ENCODE results near the gene IDI1. TPM values are rescaled to one million over a fixed set of nuclear protein-coding genes. Genes with fewer than 3 reads are reported as not detected.

IDI1 gene
- total and polyA plus RNA-seq, 2 donors (not counting 1 experiment from before 2014, with no cell fraction given) = 59.8 to 167 TPM

DNA sequence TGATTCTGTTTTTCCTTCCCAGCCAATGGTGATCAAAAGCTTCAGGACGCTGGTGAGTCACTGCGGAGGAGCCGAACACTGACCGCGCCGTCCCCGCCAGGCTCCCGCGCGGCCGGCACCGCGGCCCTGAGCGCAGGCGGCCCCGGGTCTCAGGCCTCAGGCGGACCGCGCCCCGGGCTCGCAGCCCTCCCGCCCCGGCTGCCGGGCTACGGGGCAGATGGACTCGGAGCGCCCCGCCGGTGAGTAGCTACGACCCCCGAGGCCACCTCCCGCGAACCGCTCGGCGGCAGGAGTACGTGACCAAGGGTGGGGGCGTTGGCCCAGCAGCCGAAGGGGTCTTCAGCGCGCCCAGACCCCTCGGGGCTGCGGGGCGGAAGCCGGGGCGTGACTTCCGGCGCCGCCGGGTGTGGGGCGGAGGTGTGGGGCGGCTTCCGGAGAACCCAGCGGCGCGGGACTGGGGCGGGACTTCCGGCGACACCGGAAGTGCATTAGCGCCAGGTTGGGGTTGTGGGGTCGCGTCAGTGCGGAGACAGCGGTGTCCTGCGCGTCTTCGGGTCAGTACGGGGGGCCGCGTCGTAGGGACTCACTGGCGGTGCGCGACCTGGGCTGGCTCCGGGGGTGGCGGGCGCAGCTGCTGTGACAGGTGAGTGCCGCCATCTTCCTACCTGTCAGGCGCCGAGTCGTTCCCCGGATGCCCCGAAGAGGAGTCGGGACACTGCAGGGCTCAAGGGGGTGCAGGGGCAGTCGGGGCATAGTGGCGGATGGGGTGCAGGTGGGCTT, 7.6 kb upstream of the IDI1 start, which contains the start of gene WDR37:
Gene WDR37 (plus strand): TSS at position 60 of the 780 bp plus-strand sequence. CDS start 15,771 bp downstream, outside the sequence.
- Histone ChIP-seq H3K9me3 (ENCODE audit: control extremely low read depth in 1 of 3, control insufficient read depth in 2 of 3, insufficient read depth in 1 of 3, low read length in 2 of 3) (no peaks in the 10 kb centered on the region), H4K20me1 (ENCODE audit: control insufficient read depth, insufficient read depth, low read length, poor library complexity, severe bottlenecking) (peaks cover 38% of the 10 kb centered on the region), H3K27ac (ENCODE audit: low read length in 2 of 2) (peak within 1 kb of the TSS; percentile 90 to 93), H3K27me3 (replicated peaks in 1 of 4; ENCODE audit: control extremely low read depth in 1 of 4, control insufficient read depth in 3 of 4, insufficient read depth in 4 of 4, low read length in 3 of 4) (no peaks in the 10 kb centered on the region), H2AFZ (ENCODE audit: insufficient read depth, low read depth, low read length, poor library complexity, severe bottlenecking) (peak within 1 kb of the TSS; percentile 83), H3K36me3 (replicated peaks in 1 of 2; ENCODE audit: control extremely low read depth in 1 of 2, control insufficient read depth in 1 of 2, extremely low read depth in 1 of 2, insufficient read depth in 2 of 2, low read length in 1 of 2) (peaks cover 13 to 31% of the 10 kb centered on the region in 2 experiments), H3K79me2 (ENCODE audit: control insufficient read depth, insufficient read depth, low read length) (peaks cover 98% of the 10 kb centered on the region), H3K4me3 (ENCODE audit: control extremely low read depth in 1 of 5, extremely low read depth in 1 of 5, insufficient read depth in 1 of 5, low read depth in 2 of 5, low read length in 4 of 5) (peak within 1 kb of the TSS; percentile 84 to 99 (median 89)), H3K9ac (ENCODE audit: low read length) (peak within 1 kb of the TSS; percentile 92), H3K4me2 (replicated peaks; ENCODE audit: low read depth, low read length, poor library complexity, severe bottlenecking) (peak within 1 kb of the TSS; percentile 72), H3K4me1 (ENCODE audit: control insufficient read depth in 2 of 2, insufficient read depth in 2 of 2, low read length in 2 of 2) (peaks cover 24 to 36% of the 10 kb centered on the region in 2 donors)
- Mint-ChIP-seq H3K4me3 (peak within 1 kb of the TSS; percentile 97), H3K4me1 (peaks cover 67% of the 10 kb centered on the region), H3K27ac (peak within 1 kb of the TSS; percentile 96), H3K9me3 (ENCODE audit: insufficient read depth) (no peaks in the 10 kb centered on the region), H3K27me3 (no peaks in the 10 kb centered on the region)
- ChIA-PET CTCF (no interaction called here), POLR2A (interaction anchor here (0.6 kb wide), 1 partner anchor 13 kb away, joined by 3 read pairs; no protein-coding TSS in a partner anchor)
- under 1% methylated on average over 81 of the region's 87 CpGs for WGBS (ENCODE audit: insufficient coverage)
- peak; percentile 92 for DNase-seq
- intact Hi-C loops (cut with micrococcal nuclease) = loop anchor here (1.0 to 2.0 kb wide), 3 partner anchors 8 to 68 kb away; partner anchors contain the start of gene GTPBP4
- peak; percentile 91 for ATAC-seq (ENCODE audit: low read depth)
- TF ChIP-seq, protein P1, sequence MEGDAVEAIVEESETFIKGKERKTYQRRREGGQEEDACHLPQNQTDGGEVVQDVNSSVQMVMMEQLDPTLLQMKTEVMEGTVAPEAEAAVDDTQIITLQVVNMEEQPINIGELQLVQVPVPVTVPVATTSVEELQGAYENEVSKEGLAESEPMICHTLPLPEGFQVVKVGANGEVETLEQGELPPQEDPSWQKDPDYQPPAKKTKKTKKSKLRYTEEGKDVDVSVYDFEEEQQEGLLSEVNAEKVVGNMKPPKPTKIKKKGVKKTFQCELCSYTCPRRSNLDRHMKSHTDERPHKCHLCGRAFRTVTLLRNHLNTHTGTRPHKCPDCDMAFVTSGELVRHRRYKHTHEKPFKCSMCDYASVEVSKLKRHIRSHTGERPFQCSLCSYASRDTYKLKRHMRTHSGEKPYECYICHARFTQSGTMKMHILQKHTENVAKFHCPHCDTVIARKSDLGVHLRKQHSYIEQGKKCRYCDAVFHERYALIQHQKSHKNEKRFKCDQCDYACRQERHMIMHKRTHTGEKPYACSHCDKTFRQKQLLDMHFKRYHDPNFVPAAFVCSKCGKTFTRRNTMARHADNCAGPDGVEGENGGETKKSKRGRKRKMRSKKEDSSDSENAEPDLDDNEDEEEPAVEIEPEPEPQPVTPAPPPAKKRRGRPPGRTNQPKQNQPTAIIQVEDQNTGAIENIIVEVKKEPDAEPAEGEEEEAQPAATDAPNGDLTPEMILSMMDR (IDR thresholded peaks at IDR 0.05) = no peak
- TF ChIP-seq EZH2 (IDR thresholded peaks at IDR 0.05; ENCODE audit: borderline replicate concordance, insufficient read depth, low read depth, low read length, poor library complexity, severe bottlenecking) = no peak

DNA sequence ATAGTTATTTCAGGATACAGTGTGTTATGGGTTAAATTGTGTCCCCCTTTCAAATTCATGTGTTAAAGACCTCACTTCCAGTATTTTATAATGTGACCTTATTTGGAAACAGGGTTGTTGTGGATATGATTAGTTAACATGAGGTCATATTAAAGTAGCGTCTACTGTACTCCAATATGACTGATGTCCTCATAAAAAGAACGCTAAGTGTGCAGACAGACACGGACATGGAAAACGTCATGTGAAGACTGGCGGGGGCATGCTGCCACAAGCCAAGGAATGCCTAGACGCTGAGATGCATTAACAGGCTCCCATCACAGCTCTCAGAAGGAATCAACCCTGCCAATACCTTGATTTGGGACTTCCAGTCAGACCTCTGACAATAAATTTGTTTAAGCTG, 5.8 kb upstream of the IDI1 start:
- H3K27ac ChIP-seq (ENCODE audit: low read length in 2 of 2) = no peak overlapping the region
- no peaks in the 10 kb centered on the region for H3K27me3 ChIP-seq (replicated peaks in 1 of 4; ENCODE audit: control extremely low read depth in 1 of 4, control insufficient read depth in 3 of 4, insufficient read depth in 4 of 4, low read length in 3 of 4)
- no peak for DNase-seq
- H3K9ac ChIP-seq (ENCODE audit: low read length) = no peak overlapping the region
- ATAC-seq (ENCODE audit: low read depth) = no peak
- 100% methylated on average over 3 of the region's 6 CpGs for WGBS (ENCODE audit: insufficient coverage)
- intact Hi-C loops (cut with micrococcal nuclease) = no loop called here
- no peaks in the 10 kb centered on the region for H3K9me3 Mint-ChIP-seq (ENCODE audit: insufficient read depth)
- H3K27ac Mint-ChIP-seq = peak overlapping the region; percentile 22
- H4K20me1 ChIP-seq (ENCODE audit: control insufficient read depth, insufficient read depth, low read length, poor library complexity, severe bottlenecking) = peaks cover 19% of the 10 kb centered on the region
- peaks cover 91% of the 10 kb centered on the region for H3K79me2 ChIP-seq (ENCODE audit: control insufficient read depth, insufficient read depth, low read length)
- CTCF ChIA-PET = no interaction called here
- POLR2A ChIA-PET = no interaction called here
- no peak overlapping the region for H3K4me3 ChIP-seq (ENCODE audit: control extremely low read depth in 1 of 5, extremely low read depth in 1 of 5, insufficient read depth in 1 of 5, low read depth in 2 of 5, low read length in 4 of 5)
- peak overlapping the region; percentile 75 for H3K4me3 Mint-ChIP-seq
- H3K4me2 ChIP-seq (replicated peaks; ENCODE audit: low read depth, low read length, poor library complexity, severe bottlenecking) = peak overlapping the region; percentile 72
- H3K9me3 ChIP-seq (ENCODE audit: control extremely low read depth in 1 of 3, control insufficient read depth in 2 of 3, insufficient read depth in 1 of 3, low read length in 2 of 3) = no peaks in the 10 kb centered on the region
- H3K36me3 ChIP-seq (replicated peaks in 1 of 2; ENCODE audit: control extremely low read depth in 1 of 2, control insufficient read depth in 1 of 2, extremely low read depth in 1 of 2, insufficient read depth in 2 of 2, low read length in 1 of 2) = peaks cover 17 to 31% of the 10 kb centered on the region in 2 experiments
- no peak for TF ChIP-seq EZH2 (IDR thresholded peaks at IDR 0.05; ENCODE audit: borderline replicate concordance, insufficient read depth, low read depth, low read length, poor library complexity, severe bottlenecking)
- TF ChIP-seq, protein P1 (IDR thresholded peaks at IDR 0.05) = no peak
- no peak overlapping the region for H2AFZ ChIP-seq (ENCODE audit: insufficient read depth, low read depth, low read length, poor library complexity, severe bottlenecking)
- H3K27me3 Mint-ChIP-seq = no peaks in the 10 kb centered on the region
- H3K4me1 Mint-ChIP-seq = peaks cover 65% of the 10 kb centered on the region
- peaks cover 31 to 46% of the 10 kb centered on the region in 2 donors for H3K4me1 ChIP-seq (ENCODE audit: control insufficient read depth in 2 of 2, insufficient read depth in 2 of 2, low read length in 2 of 2)
